HepG2 (cell line): ENCODE data around the gene C1RL. TPM values are rescaled to one million over a fixed set of nuclear protein-coding genes. Genes with fewer than 3 reads are reported as not detected.

Experiments used
- ATAC-seq: fragments of 200-7000 bp; cut with Tn5 transposase; 3 replicates; pipeline ENCODE4 v1.9.1; 2020; ENCODE audit warnings: mild to moderate bottlenecking, moderate library complexity
- BruUV-seq: library from RNA; stranded (reverse); fragments of 400-500 nt; replicated peaks from 2 replicates; lab custom pipeline; 2021; lab: Mats Ljungman, UMichigan
- CTCF ChIA-PET: fragments of 300-600 bp; formaldehyde crosslinking; extraction: SDS; loops from one replicate; lab custom pipeline; 2021; ENCODE audit warnings: low total read pairs, inconsistent platforms, low intra/inter-chr PET ratio; lab: Yijun Ruan, JAX
- POLR2A ChIA-PET: fragments of 350-600 bp; sonication (Branson Sonifier 250); formaldehyde crosslinking; loops from one replicate; lab custom pipeline; 2020; ENCODE audit warnings: antibody characterized with exemption, inconsistent platforms; lab: Yijun Ruan, JAX
- DNase-seq: peaks from one replicate; pipeline ENCODE4 v3.0.0-alpha.2; 2015; ENCODE audit warnings: low spot score
- FAIRE-seq: peaks from 3 replicates; lab custom pipeline; 2011; peaks lifted over from hg19 to GRCh38; lab: Jason Lieb, UNC
- H2AFZ ChIP-seq: one replicate; pipeline ENCODE4 v1.6.1; 2011; ENCODE audit warnings: low read length, inconsistent platforms
- H3K27ac ChIP-seq: fragments of 300-600 bp; 3 replicates; pipeline ENCODE4 v1.8.0; 2011; ENCODE audit warnings: mixed run types, mild to moderate bottlenecking, mixed read lengths, low read length, inconsistent platforms; ENCODE audit not compliant: insufficient read depth; ENCODE audit errors: extremely low read length
- H3K27me3 ChIP-seq, 2 experiments: fragments of 200-600 bp in 1 of 2; 2 replicates in 1 of 2; 3 replicates in 1 of 2; pipeline versions ENCODE4 v1.6.0 to v1.8.0; 2011; ENCODE audit warnings: low read length in 2 of 2, mild to moderate bottlenecking in 2 of 2, moderate library complexity in 2 of 2, inconsistent platforms in 1 of 2; ENCODE audit not compliant: insufficient read depth in 2 of 2, control insufficient read depth in 1 of 2
- H3K36me3 ChIP-seq, 2 experiments: fragments of 200-600 bp in 1 of 2; replicated peaks in 1 of 2; 2 replicates in 1 of 2; 3 replicates in 1 of 2; pipeline versions ENCODE4 v1.5.1 to v1.8.0; 2011; ENCODE audit warnings: low read length in 2 of 2, inconsistent platforms in 1 of 2; ENCODE audit not compliant: insufficient read depth in 2 of 2, control insufficient read depth in 1 of 2
- H3K4me1 ChIP-seq: 2 replicates; pipeline ENCODE4 v1.5.1; 2012; ENCODE audit warnings: low read length, inconsistent platforms; ENCODE audit not compliant: insufficient read depth
- H3K4me2 ChIP-seq: 2 replicates; pipeline ENCODE4 v1.6.0; 2011; ENCODE audit warnings: low read depth, low read length, inconsistent platforms
- H3K4me3 ChIP-seq, 3 experiments: fragments of 200-600 bp in 1 of 3; sonication (generic), shearing (Covaris generic) in 1 of 3; replicated peaks in 1 of 3; 2 replicates each; pipeline ENCODE4 v1.5.1; 2011 to 2016; ENCODE audit warnings: low read length in 3 of 3, inconsistent platforms in 2 of 3, low read depth in 2 of 3, mild to moderate bottlenecking in 2 of 3, control low read depth in 1 of 3, mixed read lengths in 1 of 3; ENCODE audit not compliant: insufficient read depth in 1 of 3
- H3K79me2 ChIP-seq: one replicate; pipeline ENCODE4 v1.6.1; 2011; ENCODE audit warnings: low read length, inconsistent platforms; ENCODE audit not compliant: insufficient read depth
- H3K9ac ChIP-seq: 2 replicates; pipeline ENCODE4 v1.6.0; 2011; ENCODE audit warnings: mild to moderate bottlenecking, low read depth, low read length, inconsistent platforms; ENCODE audit not compliant: insufficient read depth
- H3K9me3 ChIP-seq: 2 replicates; pipeline ENCODE4 v1.5.1; 2012; ENCODE audit warnings: mild to moderate bottlenecking, low read length
- H4K20me1 ChIP-seq: 2 replicates; pipeline ENCODE4 v1.6.0; 2011; ENCODE audit warnings: inconsistent platforms, mild to moderate bottlenecking, low read length, moderate library complexity; ENCODE audit not compliant: insufficient read depth
- BORCS8-MEF2B ChIP-seq: sonication (generic); formaldehyde crosslinking; IDR thresholded peaks from 2 replicates; pipeline ENCODE4 v1.8.0; 2022; ENCODE audit warnings: mild to moderate bottlenecking, missing genetic modification reagents
- DNMT1 ChIP-seq: sonication (generic); formaldehyde crosslinking; IDR thresholded peaks from 2 replicates; pipeline ENCODE4 v1.5.1; 2020; ENCODE audit warnings: mild to moderate bottlenecking, missing genetic modification reagents
- GATAD2A ChIP-seq: IDR thresholded peaks from 2 replicates; pipeline ENCODE4 v1.6.1; 2016
- NR0B2 ChIP-seq: sonication (generic); formaldehyde crosslinking; IDR thresholded peaks from 2 replicates; pipeline ENCODE4 v1.4.0; 2020; ENCODE audit warnings: mild to moderate bottlenecking, missing genetic modification reagents
- POLR2AphosphoS5 ChIP-seq: IDR thresholded peaks from 2 replicates; pipeline ENCODE4 v1.6.1; 2012; ENCODE audit warnings: low read depth, low read length
- RERE ChIP-seq: IDR thresholded peaks from 2 replicates; pipeline ENCODE4 v1.6.1; 2016; ENCODE audit warnings: low read depth, missing genetic modification reagents, missing compliant biosample characterization
- SMC3 ChIP-seq: IDR thresholded peaks from 2 replicates; pipeline ENCODE4 v1.6.1; 2011; ENCODE audit warnings: low read length, improper control_type of control experiment
- SMYD3 ChIP-seq: sonication (generic); formaldehyde crosslinking; IDR thresholded peaks from 2 replicates; pipeline ENCODE4 v1.8.1; 2023; ENCODE audit warnings: mild to moderate bottlenecking, missing genetic modification reagents
- TSC22D2 ChIP-seq: sonication (generic); formaldehyde crosslinking; IDR thresholded peaks from 2 replicates; pipeline ENCODE4 v1.5.1; 2020; ENCODE audit warnings: missing genetic modification reagents, mild to moderate bottlenecking, borderline replicate concordance
- YY1 ChIP-seq: IDR thresholded peaks from 2 replicates; pipeline ENCODE4 v1.6.1; 2011; ENCODE audit warnings: low read length, low read depth, moderate library complexity, mild to moderate bottlenecking; ENCODE audit not compliant: insufficient read depth, insufficient replicate concordance
- ZBTB2 ChIP-seq: sonication (generic); formaldehyde crosslinking; IDR thresholded peaks from 2 replicates; pipeline ENCODE4 v1.8.0; 2022; ENCODE audit warnings: low read depth, missing genetic modification reagents
- ZNF180 ChIP-seq: sonication (generic); formaldehyde crosslinking; IDR thresholded peaks from 2 replicates; pipeline ENCODE4 v1.4.0; 2020; ENCODE audit warnings: low read depth, missing genetic modification reagents, borderline replicate concordance
- ZNF496 ChIP-seq: sonication (generic); formaldehyde crosslinking; IDR thresholded peaks from 2 replicates; pipeline ENCODE4 v1.8.1; 2023; ENCODE audit warnings: mild to moderate bottlenecking, moderate library complexity, missing genetic modification reagents; ENCODE audit not compliant: insufficient replicate concordance
- ZNF570 ChIP-seq: sonication (generic); formaldehyde crosslinking; IDR thresholded peaks from 2 replicates; pipeline ENCODE4 v1.4.0; 2020; ENCODE audit warnings: mild to moderate bottlenecking, missing genetic modification reagents, borderline replicate concordance
- ZNF572 ChIP-seq: sonication (generic); formaldehyde crosslinking; IDR thresholded peaks from 2 replicates; pipeline ENCODE4 v1.5.1; 2020; ENCODE audit warnings: mild to moderate bottlenecking, missing genetic modification reagents
- WGBS: methylation state at CpG from one replicate; pipeline ENCODE4 v1.1.6; 2017; ENCODE audit warnings: low lambda C conversion rate; 5-methylcytosine and 5-hydroxymethylcytosine counted together
- in situ Hi-C: cut with HindIII; loops from 2 replicates; pipeline ENCODE4 v1.10.0; 2017; ENCODE audit warnings: low pct_unique_long_range_greater_than_20kb; ENCODE audit not compliant: extremely low pct_ligation_motif_present
- intact Hi-C: fragments of 100-400 bp; cut with micrococcal nuclease; formaldehyde crosslinking; loops from one replicate; pipeline ENCODE4 v1.10.0; 2022; ENCODE audit not compliant: unreplicated experiment
- polyA plus RNA-seq, 8 experiments: library from polyadenylated mRNA; depleted of rRNA in 3 of 8; stranded (reverse) in 7 of 8; unstranded in 1 of 8; fragments of >200 nt; fragmentation: Illumina TruSeq in 4 of 8; extraction: Trizol in 4 of 8; gene quantifications; 2 replicates each; pipeline versions ENCODE4 v1.2.1 to v1.2.3, GENCODE V29; 2011 to 2016; ENCODE audit warnings: low read depth in 4 of 8, missing spikeins in 1 of 8, mixed read lengths in 1 of 8; ENCODE audit not compliant: insufficient read depth in 1 of 8
- total RNA-seq, 5 experiments: library from RNA; depleted of rRNA; stranded (reverse); fragments of >200 nt; fragmentation: Illumina TruSeq; extraction: Trizol; gene quantifications; 2 replicates each; pipeline ENCODE4 v1.2.3, GENCODE V29; 2016; ENCODE audit warnings: low read depth in 1 of 5
- TF ChIP-seq, protein P1 (sequence below): sonication (generic); IDR thresholded peaks from 2 replicates; pipeline ENCODE4 v1.6.1; 2016; ENCODE audit warnings: low read depth, borderline replicate concordance

The C1RL gene
- total and polyA plus RNA-seq, 2 of the 13 experiments (the other 11 are each of a cell fraction or from before 2014, with no cell fraction given) = 28.9 to 53.1 TPM

DNA sequence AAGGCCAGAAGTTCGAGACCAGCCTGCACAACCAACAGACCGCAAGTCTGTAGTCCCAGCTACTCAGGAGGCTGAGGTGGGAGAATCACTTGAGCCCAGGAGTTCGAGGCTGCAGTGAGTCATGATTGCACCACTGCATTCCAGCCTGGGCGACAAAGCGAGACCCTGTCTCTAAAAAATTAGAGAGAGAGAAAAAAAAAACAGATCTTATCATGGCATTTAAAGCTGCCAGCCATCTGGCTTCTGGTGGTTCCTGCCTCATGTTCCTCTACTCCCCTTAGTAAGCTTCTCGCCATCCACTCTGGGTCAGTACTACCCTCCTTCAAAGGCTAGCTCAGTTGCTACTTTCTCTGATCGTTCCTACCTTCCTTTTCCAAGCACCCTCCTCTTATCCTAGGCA, 37.2 kb upstream of the C1RL start (continued):
- TF ChIP-seq SMC3 (no peak), ZNF496 (no peak), BORCS8-MEF2B (no peak), GATAD2A (CRISPR knock-in tag) (no peak), SMYD3 (no peak), DNMT1 (CRISPR knock-in tag) (no peak), NR0B2 (CRISPR knock-in tag) (no peak)

- FAIRE-seq (no peak), DNase-seq (no peak), ATAC-seq (no peak)
- in situ Hi-C loops = no loop called here
- Histone ChIP-seq H3K4me3 (no peak overlapping the region), H3K4me1 (no peaks in the 10 kb centered on the region; the same call in 1 of the 2 replicates), H3K36me3 (peaks cover 20 to 80% of the 10 kb centered on the region in 2 experiments), H3K27ac (no peak overlapping the region), H4K20me1 (no peaks in the 10 kb centered on the region), H3K27me3 (no peaks in the 10 kb centered on the region), H2AFZ (no peak overlapping the region), H3K9ac (no peak overlapping the region), H3K79me2 (no peaks in the 10 kb centered on the region), H3K4me2 (no peak overlapping the region), H3K9me3 (no peaks in the 10 kb centered on the region)
- no TSS peak for BruUV-seq
- CTCF ChIA-PET = no interaction called here
- 67% methylated on average over 4 of the region's 4 CpGs for WGBS
- intact Hi-C loops = no loop called here
- POLR2A ChIA-PET = no interaction called here
- TF ChIP-seq POLR2AphosphoS5 (no peak), ZNF572 (CRISPR knock-in tag) (no peak), ZBTB2 (no peak), RERE (CRISPR knock-in tag) (no peak), YY1 (no peak), ZNF570 (CRISPR knock-in tag) (no peak), TSC22D2 (CRISPR knock-in tag) (no peak), ZNF180 (CRISPR knock-in tag) (no peak)
- TF ChIP-seq, protein P1, sequence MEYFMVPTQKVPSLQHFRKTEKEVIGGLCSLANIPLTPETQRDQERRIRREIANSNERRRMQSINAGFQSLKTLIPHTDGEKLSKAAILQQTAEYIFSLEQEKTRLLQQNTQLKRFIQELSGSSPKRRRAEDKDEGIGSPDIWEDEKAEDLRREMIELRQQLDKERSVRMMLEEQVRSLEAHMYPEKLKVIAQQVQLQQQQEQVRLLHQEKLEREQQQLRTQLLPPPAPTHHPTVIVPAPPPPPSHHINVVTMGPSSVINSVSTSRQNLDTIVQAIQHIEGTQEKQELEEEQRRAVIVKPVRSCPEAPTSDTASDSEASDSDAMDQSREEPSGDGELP = no peak
Observed at GRCh38 chr12:7145671-7146070, 36.7 kb upstream of the C1RL start.
